NCI-H748 (cell line): ENCODE measurements around the gene LDB1.

Experiments
- DNase-seq: peaks from one replicate; lab custom pipeline; 2025; ENCODE audit not compliant: unreplicated experiment; lab: John Stamatoyannopoulos, UW

LDB1 gene

DNA sequence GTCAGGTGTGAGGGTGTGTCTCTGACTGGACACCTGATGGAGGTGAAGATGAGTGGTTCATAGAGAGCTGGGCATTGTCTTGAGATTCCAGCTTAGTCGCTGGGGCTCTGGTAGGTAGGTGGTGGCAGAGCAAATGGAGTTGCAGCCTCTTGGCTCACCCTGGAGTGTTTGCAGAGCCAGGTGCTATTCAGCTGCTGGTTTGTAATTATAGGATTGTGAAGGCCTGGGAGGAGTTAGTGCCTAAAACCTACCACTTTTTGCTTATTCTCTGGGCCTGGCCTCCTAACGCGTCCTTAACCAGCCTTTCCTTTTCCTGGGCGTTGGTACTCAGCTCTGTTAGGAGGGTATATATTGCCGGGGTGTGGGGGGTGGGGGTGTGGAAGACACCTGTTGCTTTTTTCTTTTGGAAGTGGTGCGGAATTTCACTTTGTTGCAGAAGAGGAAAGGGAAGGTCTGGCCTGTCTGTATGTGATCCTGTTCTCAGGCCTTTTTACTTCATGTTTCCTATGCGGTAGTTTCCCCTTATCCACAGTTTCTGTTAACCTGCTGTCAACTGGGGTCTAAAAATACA is 15.9 kb upstream of the LDB1 start:
- DNase-seq = peak; percentile 60

DNA sequence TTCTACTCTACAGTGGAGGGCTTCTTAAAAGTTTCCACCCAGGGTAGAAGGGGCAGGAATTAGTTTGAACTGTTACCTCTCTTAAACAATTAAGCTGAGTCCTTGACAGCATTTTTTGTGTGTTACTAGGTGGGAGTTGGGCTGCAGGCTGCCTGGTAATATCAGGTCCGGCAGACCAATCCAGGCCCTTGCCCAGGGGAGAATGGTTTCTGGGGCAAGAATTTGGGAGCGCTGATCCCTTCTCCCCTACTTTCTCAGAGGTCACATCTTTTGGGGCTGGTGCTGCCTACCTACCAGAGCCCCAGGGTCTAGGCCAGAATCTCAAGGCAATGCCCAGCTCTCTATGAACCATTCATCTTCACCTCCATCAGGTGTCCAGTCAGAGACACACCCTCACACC is 14.2 kb upstream of the LDB1 start:
- DNase-seq = no peak

DNA sequence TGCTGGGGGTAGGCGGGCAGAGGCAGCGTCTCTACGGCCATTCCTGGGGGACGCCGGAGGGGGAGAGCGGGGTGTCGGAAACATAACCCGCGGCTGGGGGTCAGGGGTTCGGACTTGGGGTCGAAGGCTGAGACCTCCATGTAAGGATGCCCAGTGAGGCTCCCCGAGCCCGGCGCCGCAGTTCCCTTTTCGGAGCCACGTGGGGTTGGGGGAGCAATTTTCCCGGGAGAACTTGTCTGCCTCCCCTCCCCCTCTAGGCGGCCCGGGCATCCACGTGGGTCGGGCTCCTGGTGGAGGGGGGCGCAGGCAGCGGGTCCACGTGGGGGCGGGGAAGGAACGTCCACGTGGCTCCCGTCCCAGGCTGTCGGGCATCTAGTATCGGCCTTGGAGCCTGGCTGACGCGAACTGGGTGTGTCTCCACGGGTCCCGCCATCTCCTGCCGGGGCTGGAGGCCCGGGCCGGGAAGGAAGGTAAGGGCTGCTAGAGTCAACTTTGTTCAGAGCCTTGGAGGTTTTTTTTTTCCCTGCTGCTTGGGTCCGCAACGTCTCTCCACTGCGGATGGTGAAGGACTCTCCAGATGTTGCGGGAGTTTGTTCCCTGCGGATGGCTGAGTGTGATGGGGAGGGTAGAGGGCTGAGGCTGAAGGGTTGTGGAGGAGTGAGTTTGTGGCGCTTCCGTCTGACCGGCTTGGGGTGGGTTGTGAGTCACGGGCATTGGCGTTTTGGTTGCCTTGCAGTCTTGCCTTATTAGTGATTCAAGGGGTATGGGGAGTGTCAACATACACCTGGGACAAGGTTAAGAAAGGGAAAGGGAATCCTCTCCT is 13.4 kb upstream of the LDB1 start:
- DNase-seq = peak; percentile 63

DNA sequence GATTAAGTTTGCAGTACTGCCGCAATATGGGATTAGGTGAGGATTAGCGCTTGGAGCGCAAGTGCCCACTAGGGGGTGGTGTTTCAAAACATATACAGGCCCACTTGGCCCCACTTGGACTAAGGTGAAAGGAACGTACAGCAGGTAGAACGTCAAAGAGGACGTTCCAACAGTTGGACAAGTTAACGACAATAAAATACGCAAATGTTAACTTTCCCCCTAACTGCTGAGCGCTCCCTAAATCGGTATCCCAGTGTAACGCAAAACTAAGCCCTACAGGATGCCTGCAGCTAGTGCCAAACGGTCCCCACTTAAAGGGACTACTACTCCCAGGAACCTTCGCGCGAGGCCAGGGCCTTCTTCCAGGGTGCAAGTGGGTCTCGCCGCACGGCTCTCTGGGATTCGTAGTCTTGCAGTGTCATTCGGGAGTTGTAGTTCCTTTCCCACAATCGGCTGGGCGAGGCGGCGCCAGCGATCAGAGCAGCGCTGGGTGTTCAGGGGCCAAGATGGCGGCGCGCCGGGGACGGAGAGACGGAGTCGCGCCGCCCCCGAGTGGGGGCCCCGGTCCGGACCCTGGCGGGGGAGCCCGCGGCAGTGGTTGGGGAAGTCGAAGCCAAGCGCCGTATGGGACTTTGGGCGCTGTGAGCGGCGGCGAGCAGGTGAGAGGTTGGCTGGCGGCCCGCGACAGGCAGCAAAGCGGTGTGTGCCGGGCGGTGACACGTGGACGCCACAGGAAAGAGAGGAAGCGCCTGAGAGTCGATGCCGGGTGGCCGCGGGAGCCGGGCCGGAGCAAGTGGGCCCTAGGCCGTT is 12.6 kb upstream of the LDB1 start, which contains the start of gene PPRC1:
Gene PPRC1, plus strand, starts transcription at position 478 of the 810 bp plus-strand sequence. Its CDS starts 29 bp downstream, at position 507.
- DNase-seq = peak; percentile 96

DNA sequence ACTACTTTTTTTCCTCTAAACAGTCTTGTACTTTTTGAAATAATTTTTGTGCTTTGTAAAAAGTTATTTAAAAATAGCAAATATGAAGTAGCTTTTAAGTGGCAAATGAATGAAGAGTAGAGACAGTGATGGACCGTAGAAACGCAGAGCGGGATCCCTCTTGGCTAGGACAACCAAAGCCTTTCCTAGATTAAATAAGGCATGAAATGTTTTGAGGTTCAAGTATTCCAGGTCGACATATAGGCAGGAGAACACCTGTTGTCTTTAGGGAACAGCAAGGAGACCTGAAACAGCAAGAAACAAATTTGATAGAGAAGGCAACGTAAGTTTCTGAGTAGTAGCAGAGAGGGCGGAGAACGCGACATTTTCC is 12.0 kb upstream of the LDB1 start:
- DNase-seq = no peak

DNA sequence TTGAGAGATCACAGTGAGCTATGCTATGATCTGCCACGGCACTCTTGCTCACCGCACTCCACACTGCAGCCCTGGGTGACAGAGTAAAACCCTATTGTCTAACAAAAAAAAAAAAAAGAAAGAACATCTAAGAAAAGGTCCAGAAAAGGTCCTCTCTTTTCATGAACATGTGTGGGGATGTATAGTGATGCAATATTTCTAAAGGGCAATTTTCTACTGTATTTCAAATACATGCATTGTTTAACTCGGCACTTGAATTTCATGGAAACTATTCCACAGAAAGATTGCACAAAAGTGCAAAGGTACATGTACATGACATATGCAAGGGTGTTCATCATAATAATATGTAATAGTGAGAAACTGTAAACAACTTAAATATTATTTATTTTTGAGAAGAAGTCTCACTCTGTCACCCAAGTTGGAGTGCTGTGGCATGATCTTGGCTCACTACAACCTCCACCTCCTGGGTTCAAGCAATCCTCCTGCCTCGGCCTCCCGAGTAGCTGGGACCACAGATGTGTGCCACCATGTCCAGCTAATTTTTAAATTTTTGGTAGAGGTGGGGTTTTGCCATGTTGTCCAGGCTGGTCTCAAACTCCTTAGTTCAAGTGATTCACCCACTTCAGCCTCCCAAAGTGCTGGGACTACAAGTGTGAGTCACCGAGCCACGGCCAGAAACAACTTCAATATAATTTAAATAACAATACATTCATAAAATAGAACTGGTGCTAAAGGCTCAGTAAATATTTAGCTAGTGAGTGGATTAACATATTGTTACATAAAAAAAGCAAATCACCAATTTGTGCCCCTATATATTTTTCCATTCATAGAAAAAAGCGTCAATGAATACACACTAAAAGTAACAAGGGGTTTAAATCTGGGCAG is 11.4 kb upstream of the LDB1 start:
- no peak for DNase-seq

DNA sequence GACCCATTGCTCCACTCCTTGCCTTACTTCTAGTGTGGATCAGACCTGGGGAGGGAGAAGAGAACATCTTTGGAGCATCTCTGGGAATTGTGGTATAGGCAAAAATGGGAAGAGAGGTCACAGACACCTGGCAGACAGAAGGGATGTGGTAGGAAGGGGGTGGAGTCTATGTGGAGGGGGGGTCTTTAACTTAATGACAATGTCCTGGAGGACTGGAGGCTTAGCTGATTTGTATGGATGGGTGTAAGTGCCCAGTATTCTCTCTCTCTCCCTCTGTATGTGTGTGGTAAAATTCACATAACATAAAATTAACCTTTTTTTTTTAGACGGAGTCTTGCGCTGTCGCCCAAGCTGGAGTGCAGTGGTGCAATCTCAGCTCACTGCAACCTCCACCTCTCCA is 3.1 kb upstream of the LDB1 start:
- DNase-seq = no peak

DNA sequence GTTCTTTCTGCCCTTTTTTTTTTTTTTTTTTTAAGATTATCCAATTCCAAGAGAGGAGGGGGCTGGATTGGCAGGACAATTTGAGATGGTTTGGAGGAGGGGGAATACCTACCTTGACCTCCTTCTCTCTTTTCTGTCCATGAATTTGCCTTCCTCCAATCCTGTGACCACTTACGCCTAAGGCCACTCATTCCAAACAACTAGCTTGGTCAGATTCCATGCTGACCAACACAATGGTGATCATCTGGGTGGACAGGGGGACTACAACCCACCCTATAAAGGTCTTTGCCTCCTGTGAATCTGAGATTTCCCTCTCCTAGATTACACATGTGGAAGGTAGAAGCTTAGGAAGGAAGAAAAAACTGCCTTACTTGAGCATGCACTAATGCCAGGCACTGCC is 2.3 kb upstream of the LDB1 start:
- no peak for DNase-seq

DNA sequence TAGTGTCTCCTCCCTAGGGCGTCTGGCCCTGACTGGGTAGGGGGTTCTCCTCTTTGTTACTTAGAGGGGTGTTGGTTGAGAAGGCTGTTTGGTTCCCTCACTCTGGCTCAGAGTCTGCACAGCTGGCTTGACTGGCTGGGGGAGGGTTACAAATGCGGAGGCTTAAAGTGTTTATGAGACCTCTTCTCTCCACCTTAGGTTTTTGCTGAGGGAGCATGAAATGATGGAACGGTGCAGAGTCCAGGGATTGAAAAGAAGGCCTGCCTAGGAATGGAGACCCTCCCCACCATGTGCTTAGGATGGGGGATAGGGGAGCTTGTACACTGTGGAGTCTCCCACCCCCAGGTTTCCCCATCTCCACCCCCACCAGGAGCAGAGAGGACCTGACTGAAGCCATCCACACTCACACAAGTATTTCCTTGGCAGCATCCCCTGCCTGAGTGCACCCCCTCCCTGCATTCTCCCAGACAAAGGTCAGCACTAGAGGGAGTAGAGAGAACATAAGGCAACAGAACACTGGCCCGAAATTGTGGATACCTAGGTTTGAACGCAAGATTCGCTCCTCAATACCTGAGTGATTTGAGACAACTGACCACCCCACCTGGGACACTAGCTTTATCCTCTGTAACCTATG is 1.7 kb upstream of the LDB1 start:
- DNase-seq = no peak

DNA sequence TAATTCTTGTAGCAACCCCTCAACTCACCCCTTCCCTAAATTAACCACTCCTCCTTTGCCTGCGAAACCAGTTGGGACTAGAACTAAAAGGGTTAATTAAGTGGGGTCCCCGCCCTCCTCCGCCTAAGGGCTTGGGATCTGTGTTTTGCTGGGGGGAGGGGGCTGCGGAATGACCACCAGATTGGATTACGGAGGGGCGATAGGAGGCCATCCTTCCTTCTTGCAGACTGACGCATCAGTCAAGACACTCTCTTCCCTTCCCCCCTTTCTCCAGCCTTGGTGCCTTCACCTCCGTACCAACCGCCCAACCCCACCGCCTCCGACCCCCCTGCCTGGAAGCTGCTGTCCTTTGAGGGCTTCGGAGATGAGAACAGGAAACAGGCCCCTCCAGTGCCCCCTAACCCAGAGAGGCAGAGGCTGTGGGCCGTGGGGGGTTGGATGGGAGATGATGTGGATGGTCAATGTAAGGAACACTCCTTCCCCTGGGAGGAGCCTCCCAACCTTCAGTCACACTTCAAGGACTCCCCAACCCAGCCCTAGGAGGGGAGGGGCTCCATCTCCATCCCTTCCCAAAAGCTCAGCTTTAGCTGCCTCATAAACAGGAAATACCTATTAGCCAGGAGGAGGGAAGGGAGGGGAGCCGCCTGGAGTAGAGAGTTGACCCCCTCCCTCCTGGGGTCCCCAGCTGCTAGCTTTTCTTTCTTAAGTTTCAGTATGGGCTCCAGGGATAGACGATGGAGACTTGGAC is 997 bp upstream of the LDB1 start:
- peak; percentile 47 for DNase-seq

DNA sequence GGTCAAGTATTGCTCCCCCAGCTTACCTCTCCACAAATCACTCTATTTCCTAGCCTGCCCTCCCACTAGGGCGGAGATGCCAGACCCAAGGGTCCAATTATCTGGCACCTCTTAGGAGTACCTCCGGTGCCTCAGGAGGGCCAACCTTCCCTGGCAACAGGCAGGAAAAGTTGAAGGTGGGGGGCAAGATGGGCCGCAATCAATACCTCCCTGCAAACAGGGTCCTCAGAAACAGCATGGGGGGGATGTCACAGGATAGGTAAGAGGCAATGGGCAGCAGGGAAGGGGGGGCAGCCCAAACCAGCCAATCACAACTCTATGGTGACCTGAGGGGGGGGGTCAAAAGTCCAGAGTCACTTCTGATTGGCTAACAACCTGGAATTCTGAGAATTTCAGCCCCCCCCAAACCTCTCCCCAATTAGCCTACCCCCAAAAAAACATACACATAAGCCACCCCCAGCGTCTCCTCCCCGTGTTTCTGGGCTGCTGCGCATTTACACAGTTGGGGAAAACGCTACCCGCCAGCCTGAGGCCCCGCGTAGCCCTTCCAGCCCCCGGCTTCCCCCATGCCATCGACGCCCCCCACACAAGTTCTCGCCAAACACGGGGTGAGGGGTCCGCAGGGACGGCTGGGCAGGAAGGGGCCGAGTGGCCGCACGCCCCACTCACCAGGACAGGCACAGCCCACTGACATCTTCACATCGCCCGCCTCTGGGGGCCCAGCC is 589 bp downstream of the LDB1 start:
- peak; percentile 37 for DNase-seq

DNA sequence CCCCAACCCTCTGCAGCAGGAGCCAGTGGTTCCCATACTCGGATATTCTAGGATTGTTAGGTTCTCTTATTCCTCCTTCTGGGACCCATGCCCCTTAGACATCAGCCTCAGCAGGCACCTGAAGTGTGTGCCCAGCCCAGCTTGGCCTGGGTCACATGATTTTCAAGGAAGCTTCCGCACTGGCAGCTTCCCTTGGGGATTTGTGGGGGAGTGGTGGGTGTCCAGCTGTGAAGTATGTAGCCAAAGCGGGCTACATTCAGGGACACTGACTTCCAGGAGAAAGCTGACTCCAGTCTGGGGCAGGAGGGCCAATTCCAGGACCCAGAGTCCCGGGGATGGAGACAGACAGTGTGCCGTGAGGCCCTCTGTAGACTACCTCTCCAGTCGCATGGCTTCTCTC is 1.3 kb downstream of the LDB1 start:
- DNase-seq = no peak

DNA sequence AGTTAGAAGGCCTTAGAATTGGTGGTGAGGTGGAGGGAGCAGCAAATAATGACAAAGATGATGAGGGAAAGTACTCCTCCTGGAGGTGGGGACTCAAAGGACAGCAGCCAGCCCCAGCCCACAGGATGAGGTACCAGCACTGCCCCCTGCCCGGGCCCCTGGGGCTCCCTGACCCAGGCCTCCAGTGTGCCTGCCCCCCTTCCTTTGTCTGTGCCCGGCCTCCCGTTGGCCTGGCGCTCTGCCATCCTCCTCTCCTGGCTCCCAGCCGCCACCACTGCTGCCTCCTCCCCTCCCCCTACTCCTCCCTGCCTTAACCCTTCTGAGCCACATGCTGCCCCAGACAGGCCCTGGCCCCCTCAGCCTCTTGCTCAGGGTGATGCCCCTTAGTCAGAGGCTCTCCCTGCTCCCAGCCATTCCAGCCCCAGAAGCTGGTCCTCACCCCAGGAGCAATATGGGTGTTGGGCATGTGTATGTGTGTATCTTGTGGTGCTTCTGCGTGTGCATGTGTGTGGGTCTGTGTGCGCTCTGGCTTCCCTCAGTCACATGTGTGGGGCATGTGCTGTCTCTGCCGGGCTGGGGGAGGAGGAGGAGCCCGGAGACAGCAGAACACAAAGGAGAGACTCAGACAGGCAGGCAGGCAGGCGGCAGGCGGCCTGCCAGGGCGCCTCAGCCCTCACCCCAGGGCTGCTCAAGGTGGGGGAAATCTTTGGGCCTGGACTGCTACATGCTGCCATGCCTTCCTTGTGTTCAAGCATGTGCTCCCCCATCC is 2.6 kb downstream of the LDB1 start:
- peak; percentile 43 for DNase-seq

DNA sequence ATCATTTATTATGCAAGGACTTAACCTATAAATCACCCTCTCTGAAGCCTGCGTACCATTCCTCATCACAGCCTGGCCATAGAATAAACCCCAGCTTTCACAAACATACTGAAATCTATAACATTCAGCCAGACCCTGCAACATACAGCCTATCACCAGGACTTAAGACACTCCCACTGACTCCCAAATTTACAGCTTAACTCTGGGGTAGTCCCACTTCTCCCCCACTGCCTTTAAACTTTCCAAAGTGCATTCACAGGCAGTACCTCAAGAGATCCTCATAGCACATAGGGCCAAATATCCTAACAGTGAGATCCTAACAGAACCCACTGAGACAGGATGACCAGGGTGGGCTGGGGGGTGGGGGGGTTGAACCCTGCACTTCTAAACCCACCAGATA is 3.5 kb downstream of the LDB1 start:
- DNase-seq = no peak

DNA sequence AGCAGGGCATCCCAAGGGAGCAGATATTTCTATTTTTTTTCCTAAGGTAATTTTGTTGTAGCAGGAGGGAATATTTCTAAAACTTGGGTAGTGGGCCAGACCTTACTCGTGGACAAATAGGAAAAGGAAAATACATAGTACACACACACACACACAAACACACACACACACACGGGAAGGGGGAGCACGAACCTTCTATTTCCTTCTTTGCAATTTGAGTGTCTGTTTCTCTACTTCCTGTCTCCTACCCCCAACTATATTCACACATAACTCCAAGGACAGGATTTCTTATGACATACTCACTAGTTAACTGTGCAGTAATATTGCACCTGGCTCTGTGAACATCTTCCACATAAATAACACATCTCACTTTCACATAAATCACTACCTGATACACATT is 4.4 kb downstream of the LDB1 start:
- DNase-seq = no peak

DNA sequence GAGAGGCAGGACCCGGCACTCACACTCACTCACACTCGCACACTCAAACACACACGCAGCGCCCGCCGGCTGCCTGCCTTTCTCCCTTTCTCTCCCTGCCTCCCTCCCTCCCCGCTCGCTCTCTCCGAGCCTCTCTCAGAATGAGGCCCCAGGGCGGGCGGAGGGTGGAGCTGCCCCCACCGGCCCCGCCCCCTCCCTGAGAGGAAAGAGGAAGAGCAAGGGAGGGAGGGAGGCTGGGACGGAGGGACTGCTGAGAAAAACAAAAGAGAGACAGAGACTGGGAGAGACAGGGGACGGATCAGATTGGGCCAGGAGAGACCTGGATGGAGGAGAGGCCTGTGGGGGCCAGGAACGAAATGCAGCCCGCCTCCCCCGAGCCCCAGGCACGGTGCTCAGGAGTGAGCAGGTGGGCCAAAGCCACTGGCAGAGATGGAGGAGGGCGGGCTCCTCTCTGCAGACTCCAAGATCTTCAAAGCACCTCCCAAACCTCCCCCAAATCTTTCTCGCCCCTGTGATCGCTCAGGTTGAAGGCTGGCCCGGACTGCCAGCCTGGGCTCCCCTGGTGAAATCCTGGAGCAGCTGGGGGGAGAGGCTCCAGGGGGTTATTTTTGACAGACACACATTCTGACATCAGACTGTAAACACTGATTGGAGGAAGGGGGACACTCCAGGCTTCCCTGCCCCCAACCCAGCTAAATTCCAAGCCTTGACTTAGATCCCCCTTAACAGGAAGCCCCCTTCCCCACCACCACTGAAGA is 5.1 kb downstream of the LDB1 start:
- DNase-seq = peak; percentile 84

DNA sequence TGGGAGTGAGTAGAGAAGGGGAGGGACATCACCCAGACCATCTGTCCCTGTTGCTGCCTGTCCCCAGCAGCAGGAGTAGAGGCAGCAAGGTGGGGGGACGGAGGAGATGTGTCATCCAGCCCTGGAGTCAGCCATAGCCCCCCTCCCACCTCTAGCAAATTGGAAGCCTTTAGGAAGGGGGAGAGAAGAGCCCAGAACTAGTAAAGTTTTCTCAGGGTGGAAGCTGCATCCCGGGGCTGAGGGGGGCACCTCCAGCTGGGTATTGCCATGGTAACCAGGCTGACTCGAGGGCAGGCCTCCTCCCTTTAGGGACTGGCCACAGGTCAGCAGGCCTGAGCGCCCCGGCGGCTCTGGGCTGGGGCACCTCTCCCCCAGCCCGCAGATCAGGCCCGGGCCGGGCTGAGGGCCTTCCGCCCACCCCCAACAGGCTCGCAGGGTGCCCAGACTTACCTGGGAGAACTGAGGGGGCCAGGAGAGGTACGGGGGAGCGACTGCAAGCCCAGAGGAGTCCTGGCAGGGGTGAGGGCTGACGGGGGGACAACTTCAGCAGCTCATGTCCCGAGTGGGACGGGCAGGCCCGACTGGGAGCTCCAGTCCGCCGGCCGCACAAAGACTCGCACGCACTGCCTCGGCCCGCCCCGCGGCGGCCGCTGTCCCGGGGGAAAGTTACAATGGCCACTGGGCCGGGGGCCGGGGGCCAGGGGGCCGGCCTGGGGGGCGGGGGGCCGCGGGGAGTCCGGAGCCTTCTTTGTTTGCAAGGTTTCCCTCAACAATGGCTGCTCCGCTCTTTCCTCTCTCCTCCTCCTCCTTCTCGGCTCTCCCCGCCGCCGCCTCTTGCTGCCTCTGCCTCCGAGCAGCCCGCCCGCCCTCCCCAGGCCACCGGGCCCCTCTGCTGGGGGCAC is 6.0 kb downstream of the LDB1 start:
- peak; percentile 34 for DNase-seq
